Neutrophil (primary cell): ENCODE results near the gene PTPN2.

Source experiments
- H3K27ac ChIP-seq: fragments of 200-600 bp; sonication (generic); 2 replicates; pipeline ENCODE4 v1.5.1; 2016; ENCODE audit warnings: mild to moderate bottlenecking, moderate library complexity
- H3K27me3 ChIP-seq: fragments of 200-600 bp; sonication (generic); 2 replicates; pipeline ENCODE4 v1.6.0; 2016; ENCODE audit warnings: mild to moderate bottlenecking
- H3K36me3 ChIP-seq: fragments of 200-600 bp; sonication (generic); 2 replicates; pipeline ENCODE4 v1.5.1; 2017
- H3K4me1 ChIP-seq, 2 experiments: fragments of 200-600 bp in 1 of 2; sonication (generic) in 1 of 2; 1 replicate in 1 of 2; 2 replicates in 1 of 2; pipeline versions ENCODE4 v1.5.1 to v1.6.1; 2013 to 2016; ENCODE audit warnings: low read depth in 1 of 2, low read length in 1 of 2, mild to moderate bottlenecking in 1 of 2, moderate library complexity in 1 of 2; ENCODE audit not compliant: control insufficient read depth in 1 of 2, insufficient read depth in 1 of 2
- H3K4me3 ChIP-seq, 2 experiments: fragments of 200-600 bp in 1 of 2; sonication (generic) in 1 of 2; 1 replicate in 1 of 2; 2 replicates in 1 of 2; pipeline ENCODE4 v1.5.1; 2013 to 2016; ENCODE audit warnings: low read depth in 1 of 2, low read length in 1 of 2, mild to moderate bottlenecking in 1 of 2, moderate library complexity in 1 of 2
- H3K9me3 ChIP-seq: fragments of 200-600 bp; sonication (generic); 2 replicates; pipeline ENCODE4 v1.5.1; 2016
- TF ChIP-seq, protein P1 (sequence below): fragments of 200-600 bp; sonication (generic); IDR thresholded peaks from 2 replicates; pipeline ENCODE4 v1.5.1; 2016; ENCODE audit warnings: antibody characterized with exemption

The PTPN2 gene

DNA sequence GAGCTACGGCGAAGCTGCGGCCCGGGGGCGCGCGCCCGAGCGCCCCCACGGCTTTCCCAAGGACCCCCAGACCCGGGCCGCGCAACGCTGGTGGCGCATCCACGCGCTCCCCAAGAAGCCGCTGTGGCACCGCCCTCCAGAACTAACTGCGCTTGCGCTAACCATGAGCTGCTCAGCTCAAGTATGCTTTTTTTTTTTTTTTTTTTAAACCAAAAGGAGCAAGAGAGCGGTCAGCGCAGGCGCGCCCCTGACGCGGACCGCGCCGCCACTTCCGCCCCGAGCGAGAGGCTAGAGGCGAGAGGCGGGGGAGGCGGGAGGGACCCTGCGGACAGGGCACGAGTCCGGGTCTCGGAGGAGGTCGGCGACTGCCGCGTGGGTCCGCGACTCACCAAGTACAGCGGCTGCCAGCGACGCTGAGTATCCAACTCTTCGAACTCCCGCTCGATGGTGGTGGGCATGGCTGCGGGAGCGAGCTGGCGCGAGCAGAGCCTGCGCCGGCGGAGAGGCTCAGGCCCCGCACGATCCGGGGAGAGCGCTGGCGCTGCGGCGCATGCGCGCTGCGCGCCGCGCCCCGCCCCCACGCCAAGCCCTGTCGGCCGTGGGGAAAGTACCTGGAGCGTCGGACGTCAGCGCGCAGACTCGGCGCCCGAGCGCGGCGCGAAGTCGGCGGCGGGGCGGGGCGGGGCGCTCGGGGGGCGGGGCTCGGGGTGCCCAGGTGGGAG lies at the start of gene PTPN2:
PTPN2 (minus strand) TSS at position 554 of the 722 bp plus-strand sequence; CDS start at position 458, 96 bp downstream.
- Histone ChIP-seq H3K9me3 (no peaks in the 10 kb centered on the region), H3K4me3 (peak within 1 kb of the TSS; percentile 81 to 82), H3K27me3 (no peaks in the 10 kb centered on the region), H3K4me1 (peaks cover 45 to 46% of the 10 kb centered on the region in 2 experiments), H3K36me3 (no peaks in the 10 kb centered on the region), H3K27ac (peak within 1 kb of the TSS; percentile 100)
- TF ChIP-seq, protein P1, sequence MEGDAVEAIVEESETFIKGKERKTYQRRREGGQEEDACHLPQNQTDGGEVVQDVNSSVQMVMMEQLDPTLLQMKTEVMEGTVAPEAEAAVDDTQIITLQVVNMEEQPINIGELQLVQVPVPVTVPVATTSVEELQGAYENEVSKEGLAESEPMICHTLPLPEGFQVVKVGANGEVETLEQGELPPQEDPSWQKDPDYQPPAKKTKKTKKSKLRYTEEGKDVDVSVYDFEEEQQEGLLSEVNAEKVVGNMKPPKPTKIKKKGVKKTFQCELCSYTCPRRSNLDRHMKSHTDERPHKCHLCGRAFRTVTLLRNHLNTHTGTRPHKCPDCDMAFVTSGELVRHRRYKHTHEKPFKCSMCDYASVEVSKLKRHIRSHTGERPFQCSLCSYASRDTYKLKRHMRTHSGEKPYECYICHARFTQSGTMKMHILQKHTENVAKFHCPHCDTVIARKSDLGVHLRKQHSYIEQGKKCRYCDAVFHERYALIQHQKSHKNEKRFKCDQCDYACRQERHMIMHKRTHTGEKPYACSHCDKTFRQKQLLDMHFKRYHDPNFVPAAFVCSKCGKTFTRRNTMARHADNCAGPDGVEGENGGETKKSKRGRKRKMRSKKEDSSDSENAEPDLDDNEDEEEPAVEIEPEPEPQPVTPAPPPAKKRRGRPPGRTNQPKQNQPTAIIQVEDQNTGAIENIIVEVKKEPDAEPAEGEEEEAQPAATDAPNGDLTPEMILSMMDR, result peak; percentile 25

DNA sequence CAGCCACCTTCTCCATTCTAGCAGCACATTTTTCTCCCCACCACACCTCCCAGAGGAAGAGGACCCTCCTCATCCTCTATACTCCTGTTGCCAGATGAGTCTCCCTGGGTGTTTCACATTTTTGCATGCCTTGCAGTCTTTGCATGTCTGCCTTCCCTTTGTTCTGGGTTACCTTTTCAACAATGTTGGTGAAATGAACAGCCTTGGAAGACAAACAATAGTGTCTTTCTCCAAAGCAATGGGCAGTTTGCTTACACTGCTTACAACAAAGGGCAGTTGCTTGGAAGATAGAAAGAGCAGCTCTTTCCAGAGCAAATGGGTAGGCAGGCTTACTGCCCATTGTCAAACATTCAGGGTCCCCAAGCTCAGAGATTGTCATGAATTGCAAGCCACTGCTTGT lies 49.3 kb upstream of the PTPN2 start:
- TF ChIP-seq, protein P1, result no peak
- Histone ChIP-seq H3K4me3 (no peak overlapping the region), H3K9me3 (no peaks in the 10 kb centered on the region), H3K36me3 (no peaks in the 10 kb centered on the region), H3K27me3 (no peaks in the 10 kb centered on the region), H3K27ac (no peak overlapping the region), H3K4me1 (no peaks in the 10 kb centered on the region)

DNA sequence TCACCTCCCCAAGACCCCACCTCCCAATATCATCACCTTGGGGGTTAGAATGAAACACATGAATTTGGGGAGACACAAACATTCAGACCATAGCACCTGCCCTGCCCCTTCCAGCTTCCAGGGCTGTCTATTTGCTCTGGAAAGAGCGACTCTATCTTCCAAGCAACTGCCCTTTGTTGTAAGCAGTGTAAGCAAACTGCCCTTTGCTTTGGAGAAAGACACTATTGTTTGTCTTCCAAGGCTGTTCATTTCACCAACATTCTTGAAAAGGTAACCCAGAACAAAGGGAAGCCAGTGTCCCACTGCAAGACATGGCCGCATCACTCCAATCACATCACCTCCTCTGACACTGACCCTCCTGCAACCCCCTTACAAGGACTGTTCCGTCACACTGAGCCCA lies 46.9 kb upstream of the PTPN2 start:
- TF ChIP-seq, protein P1, result no peak
- H3K27ac ChIP-seq, result no peak overlapping the region
- H3K36me3 ChIP-seq, result no peaks in the 10 kb centered on the region
- H3K4me3 ChIP-seq, result no peak overlapping the region
- H3K9me3 ChIP-seq, result no peaks in the 10 kb centered on the region
- no peaks in the 10 kb centered on the region for H3K27me3 ChIP-seq
- no peaks in the 10 kb centered on the region for H3K4me1 ChIP-seq

DNA sequence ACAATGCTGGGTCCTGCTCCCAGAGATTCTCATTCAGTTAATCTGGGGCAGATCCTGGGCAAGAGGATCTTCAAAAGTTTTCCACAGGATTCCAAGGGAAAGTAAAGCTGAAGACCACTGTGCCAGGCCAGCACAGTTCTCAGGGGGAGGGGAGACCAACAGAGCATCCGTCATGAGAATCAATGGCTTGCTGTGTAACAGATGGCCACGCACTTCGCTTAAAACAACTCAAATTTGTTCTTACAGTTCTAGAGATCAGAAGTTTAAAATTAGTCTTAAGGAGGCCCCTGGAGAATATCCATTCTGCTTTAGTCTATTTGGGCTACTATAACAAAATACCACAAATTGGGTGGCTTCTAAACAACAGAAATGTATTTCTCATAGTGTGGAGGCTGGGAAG lies 46.3 kb upstream of the PTPN2 start:
- TF ChIP-seq, protein P1, result no peak
- H3K27me3 ChIP-seq, result no peaks in the 10 kb centered on the region
- H3K4me3 ChIP-seq, result no peak overlapping the region
- no peak overlapping the region for H3K27ac ChIP-seq
- H3K36me3 ChIP-seq, result no peaks in the 10 kb centered on the region
- no peaks in the 10 kb centered on the region for H3K4me1 ChIP-seq
- H3K9me3 ChIP-seq, result no peaks in the 10 kb centered on the region

DNA sequence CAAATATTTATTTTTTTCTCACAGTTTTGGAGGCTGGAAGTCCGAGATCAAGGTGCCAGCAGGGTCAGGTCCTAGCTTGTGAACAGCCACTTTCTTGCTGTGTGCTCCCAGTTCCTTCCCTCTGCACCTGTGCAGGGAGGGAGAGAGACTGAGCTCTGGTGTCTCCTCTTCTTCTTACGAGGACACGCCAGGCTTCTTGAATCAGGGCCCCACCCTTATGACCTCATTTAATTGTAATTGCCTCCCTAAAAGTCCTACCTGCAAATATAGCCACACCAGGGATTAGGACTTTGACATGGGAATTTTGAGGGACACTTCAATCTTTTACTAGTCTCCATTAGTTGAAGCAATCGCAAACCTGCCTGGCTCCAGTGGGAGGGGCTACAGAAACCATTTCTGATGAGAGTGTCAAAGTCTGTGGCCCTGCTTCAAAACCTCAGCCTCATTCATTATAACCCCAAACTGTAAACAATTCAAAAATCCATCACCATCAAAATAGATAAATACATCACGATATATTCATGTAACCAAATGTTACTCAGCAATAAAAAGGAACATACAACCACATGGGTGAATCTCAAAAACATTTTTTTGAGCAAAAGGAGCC lies 45.5 kb upstream of the PTPN2 start:
- Histone ChIP-seq H3K4me3 (no peak overlapping the region), H3K27me3 (no peaks in the 10 kb centered on the region), H3K36me3 (no peaks in the 10 kb centered on the region), H3K27ac (no peak overlapping the region), H3K9me3 (no peaks in the 10 kb centered on the region), H3K4me1 (no peaks in the 10 kb centered on the region)
- TF ChIP-seq, protein P1, result no peak
